ENCODE results near the gene WBP1L.

WBP1L gene

DNA sequence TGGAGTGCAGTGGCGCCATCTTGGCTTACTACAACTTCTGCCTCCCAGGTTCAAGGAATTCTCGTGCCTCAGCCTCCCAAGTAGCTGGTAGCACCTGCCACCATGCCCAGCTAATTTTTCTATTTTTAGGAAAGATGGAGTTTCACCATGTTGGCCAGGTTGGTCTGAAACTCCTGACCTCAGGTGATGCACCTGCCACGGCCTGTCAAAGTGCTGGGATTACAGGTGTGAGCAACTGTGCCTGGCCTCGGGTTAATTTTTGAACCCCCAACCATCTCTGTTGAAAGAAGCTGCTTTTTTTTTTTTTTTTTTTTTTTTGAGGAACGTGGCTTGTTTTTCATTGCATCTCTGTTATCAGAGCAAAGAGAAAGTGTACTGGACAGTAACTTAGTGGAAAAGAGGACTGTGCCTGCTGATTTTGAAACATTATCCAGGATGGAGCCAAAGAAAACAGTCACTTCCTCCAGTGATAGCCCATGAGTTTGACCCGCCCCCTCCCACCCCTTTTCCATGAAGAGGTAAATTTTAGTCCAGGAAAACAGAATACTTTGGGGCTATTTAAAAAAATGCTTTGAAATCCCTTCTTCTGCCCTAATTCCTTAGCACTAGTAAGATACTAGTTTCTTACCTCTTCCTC is 38.3 kb downstream of the WBP1L start:
- DNase-seq, result no peak

DNA sequence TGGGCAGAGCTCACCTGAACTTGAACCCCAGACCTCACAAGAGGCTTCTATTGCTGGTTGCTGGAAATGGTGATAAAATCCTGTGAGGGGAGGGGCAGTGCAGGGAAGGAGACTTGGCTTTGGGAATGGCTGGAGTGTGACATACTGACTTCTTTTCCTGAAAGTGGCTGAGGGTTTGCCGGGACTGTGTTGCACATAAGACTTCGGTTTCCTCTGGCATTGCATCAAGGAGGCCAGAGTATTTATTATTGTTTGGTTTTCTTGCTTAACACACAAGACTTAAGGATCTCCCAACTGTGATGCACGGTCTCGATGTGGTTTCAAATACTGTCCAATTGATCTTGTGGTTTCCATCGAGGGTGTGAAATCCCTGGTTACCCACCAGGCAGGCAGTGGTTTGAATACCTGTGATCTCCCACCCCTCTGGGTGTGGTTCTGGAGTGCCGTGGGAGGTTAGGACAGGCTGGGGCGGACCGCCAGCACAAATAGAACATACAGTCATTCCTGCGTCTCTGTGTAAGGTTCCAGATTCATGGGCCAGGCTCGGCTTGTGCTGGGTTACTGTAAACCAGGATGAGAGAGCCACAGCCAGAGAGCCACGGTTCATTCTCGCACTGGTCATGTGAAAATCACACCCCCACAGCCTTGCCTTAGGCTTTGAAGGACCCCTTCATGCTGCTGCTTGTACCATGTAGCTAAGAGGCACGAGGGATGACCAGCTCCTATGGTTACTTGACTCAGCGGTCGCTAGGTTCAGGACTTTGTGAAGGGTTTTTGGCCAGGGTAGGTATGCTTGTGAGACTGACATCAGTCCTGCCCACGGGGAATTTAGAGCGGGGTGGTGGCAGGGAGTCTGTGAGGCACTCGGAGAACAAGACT is 39.2 kb downstream of the WBP1L start:
- no peak for DNase-seq

DNA sequence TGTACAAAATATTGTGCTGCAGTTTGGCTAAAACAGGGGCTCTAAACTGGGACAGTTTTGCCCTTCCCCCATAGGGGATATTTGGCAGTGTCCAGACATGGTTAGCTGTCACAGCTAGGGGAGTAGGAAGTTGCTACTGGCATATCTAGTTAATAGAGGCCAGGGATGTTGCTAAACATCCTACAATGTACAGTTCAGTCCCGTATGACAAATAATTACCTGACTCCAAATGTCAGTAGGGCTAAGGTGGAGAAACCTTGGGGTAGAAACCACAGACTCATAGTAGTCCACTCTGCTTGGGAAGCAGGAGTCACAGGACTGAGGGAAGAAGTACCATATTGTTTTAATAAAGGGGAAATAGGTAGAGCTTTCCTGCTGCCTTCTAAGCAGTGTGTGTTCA is 39.8 kb downstream of the WBP1L start:
- DNase-seq, result no peak

DNA sequence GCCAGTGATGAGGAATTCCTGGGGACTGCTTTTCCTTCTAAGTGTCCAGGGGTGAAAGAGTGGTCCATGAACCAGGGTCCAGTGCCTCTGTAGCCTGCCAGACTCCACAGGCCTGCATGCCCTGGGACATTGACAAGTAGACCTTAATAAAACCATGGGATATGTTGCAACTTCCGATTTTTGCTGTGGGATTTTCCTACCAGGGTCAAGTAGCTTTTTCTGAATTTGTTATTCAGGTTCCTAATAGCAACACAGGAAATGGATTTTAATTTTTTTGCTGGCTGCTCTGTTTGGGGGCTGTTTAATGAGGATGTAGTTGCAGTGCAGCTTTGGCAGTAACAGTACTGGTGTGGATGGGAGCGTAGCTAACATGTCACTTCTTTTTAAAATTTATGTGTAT is 42.1 kb downstream of the WBP1L start:
- DNase-seq, result no peak

DNA sequence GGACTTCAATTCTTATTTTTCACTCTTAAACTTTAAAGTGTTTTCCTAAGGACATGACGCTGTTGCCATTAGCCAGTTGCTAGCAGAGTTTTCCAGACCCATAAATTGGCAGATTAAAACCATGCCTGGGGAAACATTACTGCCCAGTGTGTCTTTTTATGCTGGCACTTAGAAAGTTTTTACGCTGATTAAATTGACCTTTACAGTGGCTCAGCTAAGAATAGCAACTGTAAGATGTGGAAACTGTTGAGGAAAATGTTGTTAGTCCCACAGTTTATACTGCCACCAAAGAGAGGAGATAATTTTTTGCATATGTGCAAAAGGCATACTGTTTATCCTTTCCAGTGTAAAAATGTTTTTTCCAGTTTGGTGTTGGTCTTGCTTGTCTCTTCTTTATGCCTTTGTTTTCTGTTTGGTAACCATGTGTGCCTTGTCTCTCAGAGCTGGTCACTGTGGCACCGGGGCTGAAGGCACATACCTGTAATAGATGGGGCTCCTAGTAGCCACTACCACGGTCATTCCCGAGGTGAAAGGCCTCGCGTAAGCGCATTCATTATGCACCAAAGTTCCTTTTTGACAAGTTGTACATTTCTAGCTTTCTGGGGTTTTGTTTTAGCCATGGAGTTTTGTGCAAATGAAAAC is 48.1 kb downstream of the WBP1L start:
- no peak for DNase-seq

DNA sequence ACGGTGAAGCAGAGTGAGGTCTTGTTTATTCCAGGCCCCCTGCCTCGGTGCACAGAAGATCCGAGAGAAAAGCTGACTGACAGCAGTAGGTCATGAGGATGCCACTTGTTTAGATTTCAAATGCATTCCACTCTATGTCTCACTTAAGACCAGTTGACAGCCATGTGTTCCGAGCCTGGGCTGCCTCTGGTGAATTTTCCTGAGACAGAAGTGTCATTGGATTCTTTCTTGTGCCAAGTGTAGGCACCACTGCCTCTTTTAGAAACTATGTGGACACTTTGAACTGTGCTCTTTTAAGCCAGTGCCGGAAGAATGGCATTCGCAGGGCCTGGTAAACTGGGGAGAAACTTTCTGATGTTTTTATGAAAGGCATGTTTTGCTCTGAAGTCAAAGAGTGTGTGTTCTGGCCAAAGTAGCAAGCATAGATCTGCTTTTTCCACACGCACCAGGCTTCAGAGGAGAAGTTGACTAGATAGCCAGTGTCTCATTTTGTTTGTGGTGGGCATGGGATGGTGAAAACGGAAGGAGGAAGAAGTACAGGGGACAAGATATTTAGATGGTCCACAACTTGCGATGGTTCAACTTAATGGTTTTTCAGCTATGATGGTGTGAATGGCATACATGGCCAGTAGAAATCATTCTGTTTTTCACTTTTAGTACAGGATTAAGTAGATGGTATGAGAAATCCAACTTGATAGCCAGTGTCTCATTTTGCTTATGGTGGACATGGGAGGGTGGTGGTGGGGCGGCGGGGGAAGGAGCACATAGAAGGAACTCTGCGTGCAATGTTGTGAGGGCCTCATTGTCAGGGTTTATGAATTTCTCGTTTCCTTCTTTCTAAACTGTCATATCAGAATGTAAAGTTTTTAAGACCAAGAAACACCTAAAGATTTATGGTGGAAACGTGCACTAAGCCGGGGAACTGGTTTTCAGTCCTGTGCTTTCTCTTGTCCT is 52.0 kb downstream of the WBP1L start:
- DNase-seq, result no peak

DNA sequence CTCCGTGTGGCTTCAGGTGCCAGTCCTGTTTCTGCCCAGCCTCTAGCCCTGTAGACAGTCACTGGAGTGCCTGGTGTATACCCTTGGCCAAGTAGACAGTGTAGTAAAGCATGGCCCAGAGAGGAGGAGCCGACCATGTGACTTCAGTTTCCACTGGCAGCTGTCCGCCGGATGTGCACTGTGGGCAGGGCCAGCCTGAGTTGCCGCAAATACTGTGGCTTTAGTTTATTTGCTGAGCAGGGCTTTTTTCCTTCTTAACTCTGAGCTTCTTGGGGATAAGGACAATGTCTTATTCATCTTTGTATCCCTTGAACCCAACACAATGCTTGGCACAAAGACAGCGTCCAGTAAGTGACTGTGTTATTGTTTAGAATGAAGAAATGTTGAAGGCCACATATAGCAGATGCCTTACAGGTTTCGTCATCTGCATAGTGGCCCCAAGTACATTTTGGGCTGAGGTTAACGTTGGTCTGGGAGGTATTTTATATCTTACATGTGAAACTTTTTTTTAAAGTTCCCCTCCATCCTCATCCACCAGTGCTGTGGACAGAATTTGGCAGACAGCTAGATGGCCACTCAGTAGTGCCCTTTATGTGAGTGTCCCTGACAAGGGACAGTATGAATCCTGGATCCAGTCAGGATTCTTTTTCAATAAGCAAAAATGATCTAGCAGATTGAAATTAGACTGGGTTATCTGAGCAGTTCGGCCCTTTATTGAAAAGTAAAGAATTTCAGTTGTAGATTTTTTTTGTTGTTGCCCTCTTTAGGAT is 52.8 kb downstream of the WBP1L start:
- no peak for DNase-seq

DNA sequence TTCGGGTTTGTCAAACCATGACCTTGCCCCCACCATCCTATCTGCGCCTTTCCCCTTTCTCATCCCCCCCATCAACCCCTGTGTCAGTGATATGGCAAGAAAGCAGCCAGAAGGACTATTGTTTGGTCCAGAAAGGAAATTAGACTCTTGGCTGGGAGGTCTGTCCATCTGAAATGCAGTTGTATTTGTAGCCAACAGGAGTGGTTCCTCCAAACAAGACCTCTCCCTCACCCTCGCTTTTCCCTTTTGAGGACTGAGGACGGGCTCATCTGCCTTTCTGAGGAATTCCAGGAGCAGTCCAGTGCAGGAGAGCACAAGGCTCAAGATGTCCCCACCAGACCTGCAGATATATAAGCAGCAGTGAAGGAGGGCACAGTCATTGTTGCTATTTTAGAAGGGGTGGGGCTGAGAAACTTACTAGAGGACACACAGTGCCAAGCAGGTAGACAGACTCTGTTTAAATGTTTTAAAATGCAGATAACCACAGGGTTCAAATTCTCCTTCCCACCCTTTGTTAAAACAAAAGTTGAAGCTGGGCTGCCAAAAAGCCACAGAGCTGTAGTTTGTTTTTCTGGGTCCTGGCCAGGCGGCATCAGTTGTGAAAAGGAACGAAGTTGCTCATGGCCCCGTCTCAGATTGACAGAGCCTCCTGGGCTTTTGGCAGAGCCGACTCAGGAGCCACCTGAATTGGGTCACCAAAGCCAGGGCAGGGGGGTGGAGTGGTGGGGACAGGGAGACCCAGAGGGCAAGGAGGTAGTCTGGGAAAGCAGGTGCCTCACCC is 56.1 kb downstream of the WBP1L start:
- no peak for DNase-seq

DNA sequence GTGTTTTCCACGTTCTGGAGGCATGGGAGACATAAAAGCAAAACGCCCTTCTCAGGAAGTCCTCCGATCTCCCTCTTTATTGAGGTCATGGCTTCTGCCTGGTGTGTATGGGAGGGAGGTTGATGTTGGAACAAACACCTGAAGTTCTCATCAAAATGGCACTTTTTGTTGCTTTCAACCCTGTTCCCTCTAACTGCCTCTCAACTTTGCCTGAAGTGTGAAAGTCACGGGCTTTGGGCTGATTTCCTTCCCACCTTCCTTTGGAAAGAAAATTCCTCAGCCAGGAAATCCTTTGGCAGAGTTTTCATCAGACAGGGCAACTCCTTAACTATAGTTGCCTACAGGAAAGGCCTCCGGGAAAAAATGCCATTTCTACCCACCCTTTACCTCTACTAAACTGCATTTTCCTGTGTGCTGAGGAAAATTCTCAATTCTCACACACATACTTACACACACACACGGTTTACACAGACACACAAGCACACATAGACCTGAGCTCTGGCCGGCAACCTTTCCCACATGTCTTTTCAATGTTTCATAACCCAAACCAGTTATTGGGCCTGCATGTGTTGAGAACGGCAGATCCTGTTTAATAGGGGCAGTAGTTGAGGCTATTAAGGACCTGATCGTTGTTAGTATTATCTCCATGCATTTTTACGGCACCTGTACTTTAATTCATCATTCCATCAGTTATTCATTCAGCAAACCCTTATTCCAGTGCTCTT is 57.0 kb downstream of the WBP1L start:
- no peak for DNase-seq

DNA sequence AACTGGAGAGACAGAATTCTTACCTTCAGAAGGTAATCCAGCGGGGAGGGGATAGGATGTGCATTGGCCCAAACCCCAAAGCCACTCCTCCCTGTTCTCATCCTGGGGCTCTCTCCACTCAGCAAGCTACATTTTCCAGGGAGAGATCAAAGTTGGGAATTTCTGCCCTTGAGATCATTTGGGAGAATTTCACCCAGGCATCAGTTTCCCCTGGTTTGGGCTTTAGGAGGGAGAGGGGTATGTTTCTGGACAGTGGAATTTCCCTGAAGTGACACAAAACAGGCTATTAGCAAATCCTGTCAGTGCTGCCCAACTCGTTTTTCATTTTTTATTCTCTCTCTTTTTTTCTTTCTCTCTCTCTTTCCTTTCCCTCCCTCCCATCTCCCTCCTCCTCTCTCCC is 57.7 kb downstream of the WBP1L start:
- no peak for DNase-seq

DNA sequence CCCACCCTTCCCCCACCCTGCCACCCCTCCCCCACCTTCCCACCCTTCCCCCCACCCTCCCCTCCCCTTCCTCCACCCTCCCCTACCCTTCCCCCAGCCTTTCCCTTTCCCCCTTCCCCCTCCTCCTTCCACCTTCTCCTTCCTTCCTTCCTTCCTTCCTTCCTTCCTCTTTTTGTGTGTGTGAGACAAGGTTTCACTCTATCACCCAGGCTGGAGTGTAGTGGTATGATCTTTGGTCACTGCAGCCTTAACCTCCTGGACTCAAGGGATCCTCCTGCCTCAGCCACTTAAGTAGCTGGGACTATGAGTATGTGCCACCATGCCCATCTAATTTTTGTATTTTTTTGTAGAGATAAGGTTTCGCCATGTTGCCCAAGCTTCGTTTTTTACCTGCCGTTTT is 58.2 kb downstream of the WBP1L start:
- no peak for DNase-seq

DNA sequence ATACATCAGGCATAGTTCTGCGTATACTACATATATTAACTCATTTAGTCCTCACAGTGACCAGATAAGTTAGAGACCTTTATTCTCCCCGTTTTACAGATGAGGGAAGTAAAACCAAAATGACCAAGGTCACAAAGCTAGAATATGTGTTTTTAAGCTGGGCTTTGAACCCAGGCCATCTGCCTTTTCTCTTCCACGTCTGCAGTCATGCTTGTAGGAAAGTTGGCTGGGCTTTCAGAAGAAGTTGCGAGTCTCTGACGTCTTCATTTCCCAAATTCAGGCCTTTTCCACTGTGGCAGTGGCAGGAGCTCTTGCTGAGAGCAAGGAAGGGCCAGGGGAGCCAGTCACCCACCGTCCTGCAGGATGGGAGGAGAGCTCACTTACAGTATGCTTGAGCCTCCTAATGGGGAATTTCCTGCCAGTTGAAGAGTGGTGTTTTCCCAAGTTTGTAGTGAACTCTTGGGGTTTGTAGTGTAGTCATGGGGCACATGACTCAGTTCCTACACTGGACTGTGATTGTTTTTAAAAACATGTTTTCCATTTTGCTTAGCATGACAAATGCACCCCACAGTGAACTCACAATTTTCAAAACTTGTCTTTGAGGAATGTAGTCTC is 59.3 kb downstream of the WBP1L start:
- DNase-seq, result no peak

DNA sequence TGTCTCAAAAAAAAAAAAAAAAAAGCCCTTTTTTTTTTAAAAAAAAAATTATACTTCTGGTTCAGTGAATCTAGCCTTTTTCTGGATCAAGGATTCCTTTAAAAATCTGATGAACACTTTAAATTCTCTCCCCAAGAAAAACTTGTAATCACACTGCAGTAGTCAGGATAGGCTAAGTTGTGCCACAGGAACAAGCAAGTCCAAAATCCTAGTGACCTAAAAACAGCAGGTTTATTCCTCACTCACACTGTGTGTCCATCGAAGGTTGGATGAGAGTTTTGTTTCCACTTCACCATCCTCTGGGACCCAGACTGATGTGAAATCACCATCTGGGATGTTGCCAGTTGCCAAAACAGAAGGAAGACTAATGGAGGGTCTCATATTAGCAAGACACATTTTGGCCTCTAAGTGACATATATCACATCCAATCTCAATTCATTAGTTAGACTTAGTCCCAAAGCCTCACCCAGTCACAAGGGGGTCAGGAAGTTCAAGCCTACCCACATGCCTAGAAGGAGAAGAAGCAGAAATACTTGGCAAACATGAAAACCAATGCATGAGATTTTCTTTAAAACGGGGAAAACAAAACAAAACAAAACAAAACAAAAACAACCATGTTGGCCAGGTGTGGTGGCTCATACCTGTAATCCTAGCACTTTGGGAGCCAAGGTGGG is 60.8 kb downstream of the WBP1L start:
- no peak for DNase-seq

DNA sequence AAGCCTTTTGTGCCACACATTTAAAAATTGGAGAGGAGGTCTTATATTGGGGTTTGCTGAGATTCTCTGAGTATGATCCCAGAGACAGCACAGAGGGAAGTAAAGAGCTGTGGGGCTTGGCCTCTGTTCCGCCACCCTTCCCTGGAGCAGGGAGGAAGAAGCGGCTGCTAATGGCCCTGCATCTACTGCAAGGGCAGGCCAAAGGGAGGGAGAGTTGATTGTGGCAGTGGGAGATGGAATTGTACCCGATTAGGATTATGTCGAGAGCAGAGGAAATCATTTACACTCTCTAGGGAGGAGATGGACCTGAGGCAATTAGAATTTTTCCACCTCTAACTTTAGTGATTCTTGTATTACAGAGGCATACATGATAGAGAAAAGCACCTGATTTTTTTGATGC is 64.6 kb downstream of the WBP1L start:
- DNase-seq, result no peak

DNA sequence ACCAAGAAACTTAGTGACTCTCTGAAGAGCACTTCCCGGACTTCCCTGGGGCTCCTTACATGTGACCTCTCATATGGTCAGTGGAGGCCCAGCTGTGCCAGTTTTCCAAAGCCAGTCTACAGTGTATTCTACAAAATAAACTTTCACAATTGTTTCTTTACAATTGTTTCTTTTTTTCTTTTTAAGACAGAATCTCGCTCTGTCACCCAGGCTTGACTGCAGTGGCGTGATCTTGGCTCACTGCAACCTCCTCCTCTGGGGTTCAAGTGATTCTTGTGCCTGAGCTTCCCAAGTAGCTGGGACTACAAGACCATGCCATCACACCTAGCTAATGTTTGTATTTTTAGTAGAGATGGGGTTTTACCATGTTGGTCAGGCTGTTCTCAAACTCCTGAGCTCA is 67.6 kb downstream of the WBP1L start:
- no peak for DNase-seq

DNA sequence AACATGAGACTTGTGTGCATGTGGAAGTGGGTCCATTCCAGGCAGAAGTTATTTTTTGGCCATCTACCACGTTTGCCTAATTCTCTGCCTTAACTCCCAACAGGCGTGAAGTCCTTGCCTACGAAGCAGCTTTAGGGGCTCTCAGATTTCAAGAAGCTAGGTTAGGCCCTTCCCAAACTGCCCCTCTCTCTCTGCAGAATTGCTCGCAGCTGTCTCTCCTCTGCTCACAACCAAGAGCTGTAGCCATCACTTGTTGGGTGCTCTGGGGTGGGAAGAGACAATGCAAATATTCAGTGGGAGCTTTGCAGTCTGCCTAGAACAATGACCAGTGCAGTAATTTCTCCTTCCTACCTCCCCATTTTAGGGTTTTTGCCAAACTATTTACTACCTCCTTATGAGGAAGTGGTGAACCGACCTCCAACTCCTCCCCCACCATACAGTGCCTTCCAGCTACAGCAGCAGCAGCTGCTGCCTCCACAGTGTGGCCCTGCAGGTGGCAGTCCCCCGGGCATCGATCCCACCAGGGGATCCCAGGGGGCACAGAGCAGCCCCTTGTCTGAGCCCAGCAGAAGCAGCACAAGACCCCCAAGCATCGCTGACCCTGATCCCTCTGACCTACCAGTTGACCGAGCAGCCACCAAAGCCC is 68.6 kb downstream of the WBP1L start:
- no peak for DNase-seq

DNA sequence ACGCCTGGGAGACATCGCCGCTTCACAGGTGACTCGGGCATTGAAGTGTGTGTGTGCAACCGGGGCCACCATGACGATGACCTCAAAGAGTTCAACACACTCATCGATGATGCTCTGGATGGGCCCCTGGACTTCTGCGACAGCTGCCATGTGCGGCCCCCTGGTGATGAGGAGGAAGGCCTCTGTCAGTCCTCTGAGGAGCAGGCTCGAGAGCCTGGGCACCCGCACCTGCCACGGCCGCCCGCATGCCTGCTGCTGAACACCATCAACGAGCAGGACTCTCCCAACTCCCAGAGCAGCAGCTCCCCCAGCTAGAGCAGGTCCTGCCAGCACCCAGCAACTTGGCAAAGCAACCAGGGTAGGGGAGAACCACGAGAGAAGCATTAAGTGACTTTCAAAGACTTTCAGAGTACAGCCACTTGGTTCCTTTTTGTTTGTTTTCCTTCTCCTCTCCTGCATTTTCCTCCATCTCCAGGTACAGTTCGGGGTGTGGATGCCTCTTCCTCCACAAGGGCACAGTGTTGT is 69.3 kb downstream of the WBP1L start:
- no peak for DNase-seq

DNA sequence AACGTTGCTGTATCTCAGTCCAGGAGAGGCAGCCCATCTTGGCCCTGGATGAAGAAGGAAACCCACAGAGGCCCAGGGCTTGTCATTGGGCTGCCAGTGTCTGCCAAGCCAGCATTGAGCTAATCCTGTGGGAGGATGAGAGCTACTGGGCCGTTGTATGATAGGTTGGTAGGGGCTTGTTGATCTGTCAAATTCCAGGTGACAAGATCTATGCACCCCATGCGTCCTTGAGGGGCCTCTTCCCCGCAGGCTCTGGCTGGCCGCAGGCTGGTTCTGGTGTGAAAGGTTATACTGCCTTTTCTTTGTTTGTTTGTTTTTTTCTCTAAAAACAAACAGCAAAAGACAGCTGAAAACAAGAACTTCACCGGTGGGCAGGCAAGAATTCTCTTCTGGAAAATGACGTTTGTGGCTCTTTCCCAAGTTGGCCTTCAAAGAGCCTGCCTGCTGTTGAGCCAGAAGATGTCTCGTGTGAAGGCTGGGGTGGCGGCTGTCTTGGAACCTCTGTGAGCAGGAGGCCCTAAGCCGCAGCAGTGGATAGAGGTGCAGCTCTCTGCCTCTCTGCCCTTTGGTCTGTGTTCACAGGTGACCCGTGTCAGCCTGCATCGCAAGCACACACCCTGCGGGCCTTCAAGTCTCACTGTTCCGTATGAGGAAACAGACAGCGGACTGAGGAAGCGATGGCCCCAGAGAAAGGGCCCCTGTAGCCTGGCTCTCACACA is 70.1 kb downstream of the WBP1L start:
- DNase-seq, result no peak
